Measurements from ENCODE around the gene SLC5A3.

Gene SLC5A3

GRCh38 chr21:34107606-34108005, 34.2 kb downstream of the SLC5A3 start:
- no peak for FAIRE-seq

GRCh38 chr21:34109075-34109474, 35.7 kb downstream of the SLC5A3 start:
- TF ChIP-seq PAX5 (IDR thresholded peaks at IDR 0.05; ENCODE audit: insufficient read depth, low read length, severe bottlenecking) (no peak), POLR2AphosphoS5 (IDR thresholded peaks at IDR 0.05; ENCODE audit: low read depth, low read length) (no peak), TAF1 (IDR thresholded peaks at IDR 0.05; ENCODE audit: low read depth, low read length) (no peak), POLR2A (IDR thresholded peaks at IDR 0.05; ENCODE audit: low read depth, low read length) (no peak), POU2F2 (IDR thresholded peaks at IDR 0.05; ENCODE audit: low read depth, low read length) (no peak), SPI1 (IDR thresholded peaks at IDR 0.05; ENCODE audit: low read depth, low read length) (no peak)
- no peak for DNase-seq (ENCODE audit: insufficient read length, low spot score)
- no peak for FAIRE-seq

More at GRCh38 chr21:34107606-34108005, 34.2 kb downstream of the SLC5A3 start:
- DNase-seq (ENCODE audit: insufficient read length, low spot score): no peak
- TF ChIP-seq POU2F2 (IDR thresholded peaks at IDR 0.05; ENCODE audit: low read depth, low read length) (no peak), PAX5 (IDR thresholded peaks at IDR 0.05; ENCODE audit: insufficient read depth, low read length, severe bottlenecking) (no peak), POLR2A (IDR thresholded peaks at IDR 0.05; ENCODE audit: low read depth, low read length) (no peak), TAF1 (IDR thresholded peaks at IDR 0.05; ENCODE audit: low read depth, low read length) (no peak), SPI1 (IDR thresholded peaks at IDR 0.05; ENCODE audit: low read depth, low read length) (no peak), POLR2AphosphoS5 (IDR thresholded peaks at IDR 0.05; ENCODE audit: low read depth, low read length) (no peak)

- TF ChIP-seq POLR2A (IDR thresholded peaks at IDR 0.05; ENCODE audit: low read depth, low read length) (no peak), POLR2AphosphoS5 (IDR thresholded peaks at IDR 0.05; ENCODE audit: low read depth, low read length) (no peak), SPI1 (IDR thresholded peaks at IDR 0.05; ENCODE audit: low read depth, low read length) (no peak), TAF1 (IDR thresholded peaks at IDR 0.05; ENCODE audit: low read depth, low read length) (no peak), PAX5 (IDR thresholded peaks at IDR 0.05; ENCODE audit: insufficient read depth, low read length, severe bottlenecking) (no peak), POU2F2 (IDR thresholded peaks at IDR 0.05; ENCODE audit: low read depth, low read length) (no peak)
- DNase-seq (ENCODE audit: insufficient read length, low spot score): no peak
- FAIRE-seq: peak; percentile 63
These were observed 37.3 kb downstream of the SLC5A3 start for GRCh38 chr21:34110594-34111202.

GRCh38 chr21:34112316-34113033, 39.1 kb downstream of the SLC5A3 start:
- TF ChIP-seq POU2F2 (IDR thresholded peaks at IDR 0.05; ENCODE audit: low read depth, low read length): no peak
- TF ChIP-seq POLR2A (IDR thresholded peaks at IDR 0.05; ENCODE audit: low read depth, low read length): no peak
- no peak for TF ChIP-seq POLR2AphosphoS5 (IDR thresholded peaks at IDR 0.05; ENCODE audit: low read depth, low read length)
- no peak for TF ChIP-seq SPI1 (IDR thresholded peaks at IDR 0.05; ENCODE audit: low read depth, low read length)
- no peak for TF ChIP-seq PAX5 (IDR thresholded peaks at IDR 0.05; ENCODE audit: insufficient read depth, low read length, severe bottlenecking)
- no peak for TF ChIP-seq TAF1 (IDR thresholded peaks at IDR 0.05; ENCODE audit: low read depth, low read length)
- FAIRE-seq: no peak
- no peak for DNase-seq (ENCODE audit: insufficient read length, low spot score)

GRCh38 chr21:34113842-34114241, 40.5 kb downstream of the SLC5A3 start:
- no peak for DNase-seq (ENCODE audit: insufficient read length, low spot score)
- no peak for FAIRE-seq
- TF ChIP-seq POU2F2 (IDR thresholded peaks at IDR 0.05; ENCODE audit: low read depth, low read length): no peak
- no peak for TF ChIP-seq POLR2A (IDR thresholded peaks at IDR 0.05; ENCODE audit: low read depth, low read length)
- no peak for TF ChIP-seq PAX5 (IDR thresholded peaks at IDR 0.05; ENCODE audit: insufficient read depth, low read length, severe bottlenecking)
- TF ChIP-seq TAF1 (IDR thresholded peaks at IDR 0.05; ENCODE audit: low read depth, low read length): no peak
- no peak for TF ChIP-seq SPI1 (IDR thresholded peaks at IDR 0.05; ENCODE audit: low read depth, low read length)
- no peak for TF ChIP-seq POLR2AphosphoS5 (IDR thresholded peaks at IDR 0.05; ENCODE audit: low read depth, low read length)

GRCh38 chr21:34115160-34115559, 41.8 kb downstream of the SLC5A3 start:
- DNase-seq (ENCODE audit: insufficient read length, low spot score) (no peak), FAIRE-seq (no peak)
- TF ChIP-seq POLR2AphosphoS5 (IDR thresholded peaks at IDR 0.05; ENCODE audit: low read depth, low read length): no peak
- TF ChIP-seq TAF1 (IDR thresholded peaks at IDR 0.05; ENCODE audit: low read depth, low read length): no peak
- TF ChIP-seq PAX5 (IDR thresholded peaks at IDR 0.05; ENCODE audit: insufficient read depth, low read length, severe bottlenecking): no peak
- TF ChIP-seq POLR2A (IDR thresholded peaks at IDR 0.05; ENCODE audit: low read depth, low read length): no peak
- TF ChIP-seq POU2F2 (IDR thresholded peaks at IDR 0.05; ENCODE audit: low read depth, low read length): no peak
- no peak for TF ChIP-seq SPI1 (IDR thresholded peaks at IDR 0.05; ENCODE audit: low read depth, low read length)

GRCh38 chr21:34116569-34116968, 43.2 kb downstream of the SLC5A3 start:
- DNase-seq (ENCODE audit: insufficient read length, low spot score) (no peak), FAIRE-seq (no peak)
- TF ChIP-seq POU2F2 (IDR thresholded peaks at IDR 0.05; ENCODE audit: low read depth, low read length): no peak
- no peak for TF ChIP-seq PAX5 (IDR thresholded peaks at IDR 0.05; ENCODE audit: insufficient read depth, low read length, severe bottlenecking)
- no peak for TF ChIP-seq POLR2A (IDR thresholded peaks at IDR 0.05; ENCODE audit: low read depth, low read length)

GRCh38 chr21:34120867-34121266, 47.5 kb downstream of the SLC5A3 start:
- FAIRE-seq (no peak), DNase-seq (ENCODE audit: insufficient read length, low spot score) (no peak)
- TF ChIP-seq PAX5 (IDR thresholded peaks at IDR 0.05; ENCODE audit: insufficient read depth, low read length, severe bottlenecking) (no peak), TAF1 (IDR thresholded peaks at IDR 0.05; ENCODE audit: low read depth, low read length) (no peak), POU2F2 (IDR thresholded peaks at IDR 0.05; ENCODE audit: low read depth, low read length) (no peak), SPI1 (IDR thresholded peaks at IDR 0.05; ENCODE audit: low read depth, low read length) (no peak), POLR2A (IDR thresholded peaks at IDR 0.05; ENCODE audit: low read depth, low read length) (no peak), POLR2AphosphoS5 (IDR thresholded peaks at IDR 0.05; ENCODE audit: low read depth, low read length) (no peak)

GRCh38 chr21:34122047-34122446, 48.7 kb downstream of the SLC5A3 start:
- DNase-seq (ENCODE audit: insufficient read length, low spot score) (no peak), FAIRE-seq (no peak)
- no peak for TF ChIP-seq PAX5 (IDR thresholded peaks at IDR 0.05; ENCODE audit: insufficient read depth, low read length, severe bottlenecking)
- no peak for TF ChIP-seq POU2F2 (IDR thresholded peaks at IDR 0.05; ENCODE audit: low read depth, low read length)
- no peak for TF ChIP-seq POLR2A (IDR thresholded peaks at IDR 0.05; ENCODE audit: low read depth, low read length)
- no peak for TF ChIP-seq TAF1 (IDR thresholded peaks at IDR 0.05; ENCODE audit: low read depth, low read length)
- TF ChIP-seq POLR2AphosphoS5 (IDR thresholded peaks at IDR 0.05; ENCODE audit: low read depth, low read length): no peak
- TF ChIP-seq SPI1 (IDR thresholded peaks at IDR 0.05; ENCODE audit: low read depth, low read length): no peak

Measured in GM12891 (cell line).